ENCODE results near the gene LINC01488. TPM values are rescaled to one million over a fixed set of nuclear protein-coding genes. Genes with fewer than 3 reads are reported as not detected.

LINC01488 gene
- total and polyA plus RNA-seq, 2 of the 13 experiments (the other 11 are each of a cell fraction or from before 2014, with no cell fraction given): 0.26 to 0.58 TPM

DNA sequence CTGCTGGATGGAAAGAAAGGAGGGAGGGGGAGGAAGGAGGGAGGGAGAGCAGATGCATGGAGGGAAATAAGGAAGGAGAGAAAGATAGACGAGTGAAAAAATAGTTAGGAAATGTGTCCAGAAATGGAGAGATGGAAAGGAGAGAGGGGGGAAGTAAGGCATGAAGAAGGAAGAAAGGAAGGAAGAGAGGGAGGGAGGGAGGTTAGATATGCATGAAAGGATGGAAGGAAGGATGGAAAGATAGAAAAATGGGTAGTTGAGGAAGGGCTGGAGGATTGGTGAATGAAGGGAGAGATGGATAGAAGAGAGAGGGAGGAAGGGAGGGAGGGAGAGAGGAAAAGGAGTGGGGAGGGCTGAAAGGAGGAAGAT lies 19.6 kb downstream of the LINC01488 start:
- DNase-seq (ENCODE audit: low spot score) (no peak), FAIRE-seq (no peak), ATAC-seq (no peak)
- H3K27me3 ChIP-seq (ENCODE audit: control insufficient read depth in 1 of 2, insufficient read depth in 2 of 2, low read length in 2 of 2): peaks cover 3 to 12% of the 10 kb centered on the region in 2 experiments; a peak in 3 of 5 replicates
- H3K4me2 ChIP-seq (ENCODE audit: low read depth, low read length): no peak overlapping the region
- H3K27ac ChIP-seq (ENCODE audit: extremely low read length, insufficient read depth, low read length): no peak overlapping the region
- BruUV-seq (replicated peaks): no TSS peak
- in situ Hi-C loops (cut with HindIII; ENCODE audit: extremely low pct_ligation_motif_present, low pct_unique_long_range_greater_than_20kb): no loop called here
- no peak overlapping the region for H3K4me3 ChIP-seq (replicated peaks in 1 of 3; ENCODE audit: insufficient read depth in 1 of 3, low read depth in 2 of 3, low read length in 3 of 3)
- H3K9me3 ChIP-seq (ENCODE audit: low read length): no peaks in the 10 kb centered on the region
- TF ChIP-seq, protein P1, sequence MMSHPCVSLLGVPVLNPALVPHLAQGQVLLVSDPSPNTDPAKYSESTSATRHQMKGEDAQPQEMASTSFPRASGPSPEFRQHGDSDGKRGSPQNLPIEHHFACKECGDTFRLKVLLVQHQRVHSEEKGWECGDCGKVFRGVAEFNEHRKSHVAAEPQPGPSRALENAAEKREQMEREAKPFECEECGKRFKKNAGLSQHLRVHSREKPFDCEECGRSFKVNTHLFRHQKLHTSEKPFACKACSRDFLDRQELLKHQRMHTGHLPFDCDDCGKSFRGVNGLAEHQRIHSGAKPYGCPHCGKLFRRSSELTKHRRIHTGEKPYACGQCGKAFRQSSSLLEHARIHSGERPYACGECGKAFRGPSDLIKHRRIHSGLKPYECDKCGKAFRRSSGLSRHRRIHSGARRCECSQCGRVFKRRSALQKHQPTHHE (CRISPR knock-in tag; IDR thresholded peaks at IDR 0.05; ENCODE audit: borderline replicate concordance): no peak
- TF ChIP-seq, protein P2, sequence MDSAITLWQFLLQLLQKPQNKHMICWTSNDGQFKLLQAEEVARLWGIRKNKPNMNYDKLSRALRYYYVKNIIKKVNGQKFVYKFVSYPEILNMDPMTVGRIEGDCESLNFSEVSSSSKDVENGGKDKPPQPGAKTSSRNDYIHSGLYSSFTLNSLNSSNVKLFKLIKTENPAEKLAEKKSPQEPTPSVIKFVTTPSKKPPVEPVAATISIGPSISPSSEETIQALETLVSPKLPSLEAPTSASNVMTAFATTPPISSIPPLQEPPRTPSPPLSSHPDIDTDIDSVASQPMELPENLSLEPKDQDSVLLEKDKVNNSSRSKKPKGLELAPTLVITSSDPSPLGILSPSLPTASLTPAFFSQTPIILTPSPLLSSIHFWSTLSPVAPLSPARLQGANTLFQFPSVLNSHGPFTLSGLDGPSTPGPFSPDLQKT (CRISPR knock-in tag; IDR thresholded peaks at IDR 0.05; ENCODE audit: borderline replicate concordance): no peak
- TF ChIP-seq MAFG (CRISPR knock-in tag; IDR thresholded peaks at IDR 0.05): no peak
- TF ChIP-seq, protein P3, sequence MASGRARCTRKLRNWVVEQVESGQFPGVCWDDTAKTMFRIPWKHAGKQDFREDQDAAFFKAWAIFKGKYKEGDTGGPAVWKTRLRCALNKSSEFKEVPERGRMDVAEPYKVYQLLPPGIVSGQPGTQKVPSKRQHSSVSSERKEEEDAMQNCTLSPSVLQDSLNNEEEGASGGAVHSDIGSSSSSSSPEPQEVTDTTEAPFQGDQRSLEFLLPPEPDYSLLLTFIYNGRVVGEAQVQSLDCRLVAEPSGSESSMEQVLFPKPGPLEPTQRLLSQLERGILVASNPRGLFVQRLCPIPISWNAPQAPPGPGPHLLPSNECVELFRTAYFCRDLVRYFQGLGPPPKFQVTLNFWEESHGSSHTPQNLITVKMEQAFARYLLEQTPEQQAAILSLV (CRISPR knock-in tag; IDR thresholded peaks at IDR 0.05; ENCODE audit: borderline replicate concordance): no peak
- TF ChIP-seq ZNF777 (CRISPR knock-in tag; IDR thresholded peaks at IDR 0.05): no peak
- no peak for TF ChIP-seq MYNN (CRISPR knock-in tag; IDR thresholded peaks at IDR 0.05; ENCODE audit: low read depth)
- no peak for TF ChIP-seq SKI (IDR thresholded peaks at IDR 0.05; ENCODE audit: partially characterized antibody)
- no peak for TF ChIP-seq FOXO1 (CRISPR knock-in tag; IDR thresholded peaks at IDR 0.05)
- TF ChIP-seq ZNF17 (CRISPR knock-in tag; IDR thresholded peaks at IDR 0.05): no peak
- TF ChIP-seq ZFP62 (CRISPR knock-in tag; IDR thresholded peaks at IDR 0.05): no peak
- TF ChIP-seq, protein P4, sequence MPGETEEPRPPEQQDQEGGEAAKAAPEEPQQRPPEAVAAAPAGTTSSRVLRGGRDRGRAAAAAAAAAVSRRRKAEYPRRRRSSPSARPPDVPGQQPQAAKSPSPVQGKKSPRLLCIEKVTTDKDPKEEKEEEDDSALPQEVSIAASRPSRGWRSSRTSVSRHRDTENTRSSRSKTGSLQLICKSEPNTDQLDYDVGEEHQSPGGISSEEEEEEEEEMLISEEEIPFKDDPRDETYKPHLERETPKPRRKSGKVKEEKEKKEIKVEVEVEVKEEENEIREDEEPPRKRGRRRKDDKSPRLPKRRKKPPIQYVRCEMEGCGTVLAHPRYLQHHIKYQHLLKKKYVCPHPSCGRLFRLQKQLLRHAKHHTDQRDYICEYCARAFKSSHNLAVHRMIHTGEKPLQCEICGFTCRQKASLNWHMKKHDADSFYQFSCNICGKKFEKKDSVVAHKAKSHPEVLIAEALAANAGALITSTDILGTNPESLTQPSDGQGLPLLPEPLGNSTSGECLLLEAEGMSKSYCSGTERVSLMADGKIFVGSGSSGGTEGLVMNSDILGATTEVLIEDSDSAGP (CRISPR knock-in tag; IDR thresholded peaks at IDR 0.05; ENCODE audit: borderline replicate concordance): no peak
- TF ChIP-seq JDP2 (CRISPR knock-in tag; IDR thresholded peaks at IDR 0.05; ENCODE audit: borderline replicate concordance): no peak
- TF ChIP-seq ZNF446 (CRISPR knock-in tag; IDR thresholded peaks at IDR 0.05): no peak
- no peak for TF ChIP-seq RBFOX2 (IDR thresholded peaks at IDR 0.05; ENCODE audit: low read depth, low read length)
- no peak for TF ChIP-seq KLF13 (CRISPR knock-in tag; IDR thresholded peaks at IDR 0.05)
- TF ChIP-seq STAT5B (CRISPR knock-in tag; IDR thresholded peaks at IDR 0.05): no peak
- TF ChIP-seq, protein P5, sequence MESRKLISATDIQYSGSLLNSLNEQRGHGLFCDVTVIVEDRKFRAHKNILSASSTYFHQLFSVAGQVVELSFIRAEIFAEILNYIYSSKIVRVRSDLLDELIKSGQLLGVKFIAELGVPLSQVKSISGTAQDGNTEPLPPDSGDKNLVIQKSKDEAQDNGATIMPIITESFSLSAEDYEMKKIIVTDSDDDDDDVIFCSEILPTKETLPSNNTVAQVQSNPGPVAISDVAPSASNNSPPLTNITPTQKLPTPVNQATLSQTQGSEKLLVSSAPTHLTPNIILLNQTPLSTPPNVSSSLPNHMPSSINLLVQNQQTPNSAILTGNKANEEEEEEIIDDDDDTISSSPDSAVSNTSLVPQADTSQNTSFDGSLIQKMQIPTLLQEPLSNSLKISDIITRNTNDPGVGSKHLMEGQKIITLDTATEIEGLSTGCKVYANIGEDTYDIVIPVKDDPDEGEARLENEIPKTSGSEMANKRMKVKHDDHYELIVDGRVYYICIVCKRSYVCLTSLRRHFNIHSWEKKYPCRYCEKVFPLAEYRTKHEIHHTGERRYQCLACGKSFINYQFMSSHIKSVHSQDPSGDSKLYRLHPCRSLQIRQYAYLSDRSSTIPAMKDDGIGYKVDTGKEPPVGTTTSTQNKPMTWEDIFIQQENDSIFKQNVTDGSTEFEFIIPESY (CRISPR knock-in tag; IDR thresholded peaks at IDR 0.05): no peak
- ChIA-PET CTCF (ENCODE audit: low intra/inter-chr PET ratio, low total read pairs) (no interaction called here), POLR2A (no interaction called here)
- no peaks in the 10 kb centered on the region for H3K36me3 ChIP-seq (replicated peaks in 1 of 2; ENCODE audit: control insufficient read depth in 1 of 2, insufficient read depth in 2 of 2, low read length in 2 of 2)
- no peaks in the 10 kb centered on the region for H4K20me1 ChIP-seq (ENCODE audit: insufficient read depth, low read length)
- WGBS (ENCODE audit: low lambda C conversion rate): 3% methylated on average over 1 of the region's 1 CpG
- intact Hi-C loops (cut with micrococcal nuclease; ENCODE audit: unreplicated experiment): no loop called here
- H3K9ac ChIP-seq (ENCODE audit: insufficient read depth, low read depth, low read length): no peak overlapping the region
- H2AFZ ChIP-seq (ENCODE audit: low read length): no peak overlapping the region
- no peaks in the 10 kb centered on the region for H3K79me2 ChIP-seq (ENCODE audit: insufficient read depth, low read length)
- peaks cover 40% of the 10 kb centered on the region for H3K4me1 ChIP-seq (ENCODE audit: insufficient read depth, low read length)
